GM10266 (cell line): ENCODE measurements around the gene IL1R1.
A peak's percentile ranks its signal among the peaks of the same experiment; 100 is the strongest.
"Not testable (repeated sequence)": the region's sequence is repeated elsewhere in the genome, so short reads cannot be mapped to it uniquely, and the experiment has no call there.

Source experiments
- DNase-seq: peaks from one replicate; pipeline ENCODE4 v3.0.0; 2012; ENCODE audit errors: extremely low spot score
- TF ChIP-seq, protein P1 (sequence below): IDR thresholded peaks from 2 replicates; pipeline ENCODE4 v1.5.1; 2012; ENCODE audit warnings: mild to moderate bottlenecking, low read depth; ENCODE audit not compliant: control insufficient read depth, insufficient read depth; ENCODE audit errors: missing control alignments

The IL1R1 gene

DNA sequence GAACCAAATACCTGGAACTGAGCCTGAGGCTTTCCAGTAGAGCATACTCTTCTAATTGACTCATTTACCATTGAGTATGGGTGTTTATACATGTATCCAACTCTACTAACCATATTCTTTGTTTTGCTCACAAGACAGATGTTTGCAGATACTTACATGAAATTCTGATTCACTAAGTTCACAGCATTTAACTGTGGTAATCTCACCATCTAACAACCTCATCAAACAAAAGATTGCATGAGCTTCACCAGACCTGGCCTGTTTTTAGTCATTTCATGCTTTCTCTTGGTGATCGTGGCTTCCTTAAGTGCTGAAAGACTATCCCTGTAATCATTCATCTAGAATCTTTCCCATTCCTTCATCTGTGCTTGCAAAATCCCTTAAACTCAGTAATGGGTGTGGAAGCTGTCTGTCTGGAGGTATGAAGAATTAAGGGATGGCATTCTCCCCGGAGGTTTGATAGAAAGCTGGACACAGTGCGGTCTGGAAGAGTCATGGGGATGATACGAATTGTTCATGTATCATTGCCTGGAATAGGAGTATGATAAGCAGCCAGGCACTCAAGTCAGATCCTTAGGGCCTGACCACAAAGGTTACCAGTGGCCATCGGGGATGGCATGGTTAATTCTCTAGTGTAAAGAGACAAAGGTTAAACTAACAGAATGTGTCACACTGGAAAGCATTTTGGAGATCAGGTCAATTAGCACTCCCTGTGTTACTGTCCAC lies 42.0 kb upstream of the IL1R1 start:
- DNase-seq: no peak
- TF ChIP-seq, protein P1, sequence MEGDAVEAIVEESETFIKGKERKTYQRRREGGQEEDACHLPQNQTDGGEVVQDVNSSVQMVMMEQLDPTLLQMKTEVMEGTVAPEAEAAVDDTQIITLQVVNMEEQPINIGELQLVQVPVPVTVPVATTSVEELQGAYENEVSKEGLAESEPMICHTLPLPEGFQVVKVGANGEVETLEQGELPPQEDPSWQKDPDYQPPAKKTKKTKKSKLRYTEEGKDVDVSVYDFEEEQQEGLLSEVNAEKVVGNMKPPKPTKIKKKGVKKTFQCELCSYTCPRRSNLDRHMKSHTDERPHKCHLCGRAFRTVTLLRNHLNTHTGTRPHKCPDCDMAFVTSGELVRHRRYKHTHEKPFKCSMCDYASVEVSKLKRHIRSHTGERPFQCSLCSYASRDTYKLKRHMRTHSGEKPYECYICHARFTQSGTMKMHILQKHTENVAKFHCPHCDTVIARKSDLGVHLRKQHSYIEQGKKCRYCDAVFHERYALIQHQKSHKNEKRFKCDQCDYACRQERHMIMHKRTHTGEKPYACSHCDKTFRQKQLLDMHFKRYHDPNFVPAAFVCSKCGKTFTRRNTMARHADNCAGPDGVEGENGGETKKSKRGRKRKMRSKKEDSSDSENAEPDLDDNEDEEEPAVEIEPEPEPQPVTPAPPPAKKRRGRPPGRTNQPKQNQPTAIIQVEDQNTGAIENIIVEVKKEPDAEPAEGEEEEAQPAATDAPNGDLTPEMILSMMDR: no peak

DNA sequence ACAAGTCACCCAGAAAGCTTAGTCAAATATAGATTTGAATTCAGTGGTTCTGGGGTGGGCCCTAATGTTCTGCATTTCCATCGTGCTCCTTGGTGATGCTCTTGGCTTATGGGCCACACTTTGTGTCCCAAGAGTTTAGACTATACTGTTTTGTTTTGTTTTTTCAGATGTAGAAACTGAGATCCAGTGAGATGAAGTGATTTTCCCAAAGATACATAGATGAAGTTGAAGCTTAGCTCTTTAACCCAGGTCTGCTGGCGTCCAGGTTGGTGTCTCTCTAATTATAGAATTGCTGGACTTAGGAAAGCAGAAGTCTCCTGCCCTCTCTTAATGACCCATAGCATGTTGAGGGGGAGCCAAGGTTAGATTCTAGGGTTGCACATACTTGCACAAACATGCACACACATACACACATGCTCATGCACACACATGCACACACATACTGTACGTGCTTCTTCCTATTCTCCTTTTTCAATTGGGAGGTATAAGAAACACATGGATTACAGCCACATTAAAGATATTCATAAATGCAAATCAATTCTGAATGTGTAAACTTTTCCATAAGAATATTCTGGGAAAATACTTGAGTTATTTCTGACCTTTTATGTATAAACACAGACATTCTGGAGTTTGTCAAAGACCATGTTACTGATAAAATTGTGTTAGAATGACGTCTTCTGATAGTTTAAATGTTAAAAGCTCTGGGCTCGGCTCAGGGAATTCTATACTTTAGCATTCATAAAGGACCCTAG lies 41.3 kb upstream of the IL1R1 start:
- DNase-seq: no peak
- TF ChIP-seq, protein P1: no peak

DNA sequence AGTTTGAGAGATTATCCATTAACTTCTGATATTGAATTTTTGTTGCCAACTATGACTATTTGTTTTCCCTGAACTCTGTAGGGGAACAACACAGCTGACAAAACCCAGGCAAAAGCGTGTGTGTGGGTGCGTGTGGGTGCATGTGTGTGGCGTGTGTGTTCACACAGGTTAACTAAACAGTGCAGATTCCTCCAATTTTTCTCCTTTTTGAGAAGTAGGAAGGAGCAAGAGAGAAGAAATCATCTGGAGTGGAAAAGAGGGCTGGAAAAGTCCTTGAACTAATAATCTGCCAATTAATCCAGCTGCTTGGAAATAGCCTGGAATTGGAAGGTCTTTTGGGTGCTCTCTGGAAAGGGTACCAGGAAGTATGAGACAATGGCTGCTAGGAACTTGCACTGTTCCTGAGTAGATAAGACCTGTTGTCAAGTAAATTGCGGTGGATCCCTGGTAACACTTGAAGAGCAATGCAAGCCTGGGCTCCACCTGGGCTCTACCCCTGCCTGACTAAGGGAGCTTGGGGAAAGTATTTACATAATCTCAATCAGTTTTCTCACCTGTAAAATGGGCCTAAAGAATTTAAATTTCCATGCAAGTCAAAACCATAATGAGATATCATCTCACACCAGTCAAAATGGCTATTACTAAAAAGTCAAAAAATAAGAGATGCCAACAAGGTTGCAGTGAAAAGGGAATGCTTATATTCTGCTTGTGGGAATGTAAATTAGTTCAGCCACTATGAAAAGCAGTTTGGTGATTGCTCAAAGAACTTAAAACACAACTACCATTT lies 40.5 kb upstream of the IL1R1 start:
- no peak for DNase-seq
- TF ChIP-seq, protein P1: no peak

DNA sequence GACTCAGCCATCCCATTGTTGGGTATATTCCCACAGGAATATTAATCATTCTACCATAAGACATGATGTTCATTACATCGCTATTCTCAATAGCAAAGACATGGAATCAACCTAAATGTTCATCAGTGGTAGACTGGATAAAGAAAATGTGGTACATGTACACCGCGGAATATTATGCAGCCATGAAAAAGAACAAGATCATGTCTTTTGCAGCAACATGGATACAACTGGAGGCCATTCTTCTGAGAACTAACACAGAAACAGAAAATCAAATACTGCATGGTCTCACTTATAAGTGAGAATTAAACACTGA lies 40.0 kb upstream of the IL1R1 start:
- not testable (repeated sequence) for DNase-seq

DNA sequence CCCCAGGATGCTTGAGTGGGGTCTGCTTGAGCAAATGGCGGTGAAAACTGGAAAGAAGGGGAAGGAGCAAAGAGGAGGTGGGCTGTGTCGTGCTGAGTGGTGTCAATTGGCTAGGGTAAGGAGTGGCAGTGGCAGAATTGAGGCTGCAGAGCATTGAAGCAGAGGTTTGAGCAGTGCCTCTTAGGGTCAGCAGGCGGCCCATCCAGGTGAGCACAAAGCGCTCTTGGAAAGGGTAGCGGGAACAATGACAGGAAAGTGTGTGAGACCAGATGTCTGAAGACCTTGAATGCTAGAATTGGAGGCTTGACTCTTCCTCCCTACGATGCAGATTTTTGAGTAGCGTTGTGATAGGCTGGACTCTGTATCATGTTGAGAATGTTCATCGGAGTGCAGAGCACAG lies 39.3 kb upstream of the IL1R1 start:
- TF ChIP-seq, protein P1: no peak

DNA sequence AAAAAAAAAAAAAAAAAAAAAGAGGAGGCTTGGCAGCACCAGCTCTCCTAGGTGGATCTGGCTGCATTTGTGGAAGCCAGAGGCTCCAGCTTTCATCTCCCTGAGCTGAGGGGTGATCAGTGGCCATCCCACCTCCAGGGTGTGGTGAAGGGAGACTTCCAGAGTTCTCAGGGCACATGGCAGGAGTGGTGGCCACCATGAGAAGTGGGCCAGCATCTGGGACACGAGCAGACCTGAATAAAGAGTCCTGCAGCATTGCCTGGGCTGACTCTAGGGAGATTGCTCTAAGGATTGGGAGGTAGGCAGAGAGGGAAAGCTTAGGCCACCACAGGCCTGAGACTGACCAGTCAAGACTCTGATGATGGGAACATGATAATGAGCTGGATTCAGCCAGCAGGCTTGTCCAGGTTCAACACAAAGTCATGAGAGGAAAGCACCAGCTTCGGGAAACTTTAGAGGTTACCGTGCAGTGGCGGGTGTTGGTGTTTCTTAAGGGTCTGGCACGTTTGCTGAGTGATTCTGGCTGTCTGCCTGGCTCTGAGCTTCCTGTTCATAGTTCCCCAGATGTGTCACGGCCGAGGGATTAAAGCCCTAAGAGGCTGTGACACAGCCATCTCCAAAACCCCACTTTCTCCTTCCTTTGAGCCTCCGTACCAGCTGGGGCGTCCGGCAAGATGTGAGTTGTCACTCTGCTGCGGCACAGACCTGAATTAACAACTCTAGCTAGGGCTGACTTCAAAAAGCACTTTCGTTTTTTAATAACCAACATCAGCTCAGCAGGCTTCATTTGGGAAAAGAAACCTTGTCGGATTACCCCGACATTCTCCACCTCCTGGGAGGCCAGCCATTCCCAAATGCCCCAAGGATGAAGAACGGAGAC lies 38.3 kb upstream of the IL1R1 start:
- DNase-seq: peak; percentile 32
- TF ChIP-seq, protein P1: no peak

More for the DNA sequence above, 39.3 kb upstream of the IL1R1 start:
- no peak for DNase-seq

DNA sequence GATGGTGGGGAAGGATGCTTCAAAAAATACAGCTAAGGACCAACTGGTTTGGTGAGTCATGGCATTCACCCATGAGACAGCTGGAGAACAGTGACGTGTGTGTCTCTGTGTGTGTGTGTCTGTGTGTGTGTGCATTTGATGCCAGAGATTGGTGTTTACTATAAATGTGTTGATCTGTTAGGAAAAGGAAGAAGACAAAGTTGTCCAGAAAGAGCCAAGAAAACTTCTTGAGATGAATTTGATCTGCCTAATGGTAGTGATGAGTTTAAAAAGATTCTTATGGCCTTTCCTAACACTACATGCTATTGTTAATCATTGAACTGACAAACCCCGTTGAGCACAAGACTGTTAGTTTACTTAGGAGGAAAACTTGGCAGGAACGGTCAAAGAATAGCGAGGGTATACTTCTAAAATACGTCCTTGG lies 36.4 kb upstream of the IL1R1 start:
- DNase-seq: no peak
- TF ChIP-seq, protein P1: no peak

DNA sequence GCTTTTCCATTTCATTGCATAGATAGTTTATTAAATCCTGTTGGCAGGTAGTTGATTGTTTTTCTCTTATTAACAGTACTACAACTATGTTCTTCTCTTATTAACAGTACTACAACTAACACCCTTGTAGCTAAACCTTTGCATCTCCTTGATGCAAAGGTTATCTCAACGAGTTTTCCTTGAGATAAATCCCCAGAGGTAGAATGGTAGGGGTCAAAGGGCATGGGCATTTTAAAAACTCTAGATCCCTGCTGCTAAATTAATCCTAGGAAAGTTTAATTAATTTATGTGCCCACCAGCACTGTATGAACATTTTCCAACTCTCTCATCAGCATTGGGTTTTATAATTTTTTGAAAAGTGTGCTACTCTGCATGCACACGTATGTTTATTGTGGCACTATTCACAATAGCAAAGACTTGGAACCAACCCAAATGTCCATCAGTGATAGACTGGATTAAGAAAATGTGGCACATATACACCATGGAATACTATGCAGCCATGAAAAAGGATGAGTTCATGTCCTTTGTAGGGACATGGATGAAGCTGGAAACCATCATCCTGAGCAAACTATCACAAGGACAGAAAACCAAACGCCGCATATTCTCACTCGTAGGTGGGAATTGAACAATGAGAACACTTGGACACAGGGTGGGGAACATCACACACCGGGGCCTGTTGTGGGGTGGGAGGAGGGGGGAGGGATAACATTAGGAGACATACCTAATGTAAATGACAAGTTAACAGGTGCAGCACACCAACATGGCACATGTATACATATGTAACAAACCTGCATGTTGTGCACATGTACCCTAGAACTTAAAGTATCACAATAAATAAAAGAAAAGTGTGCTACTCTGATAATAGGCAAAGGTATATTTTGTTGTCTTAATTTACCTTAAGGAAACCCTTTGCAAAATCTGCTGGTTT lies 35.5 kb upstream of the IL1R1 start:
- not testable (repeated sequence) for DNase-seq
